CD8-positive, alpha-beta memory T cell (primary cell): ENCODE data around the gene NRAP. TPM values are rescaled to one million over a fixed set of nuclear protein-coding genes. Genes with fewer than 3 reads are reported as not detected.

Source experiments
- CTCF ChIA-PET: fragments of 350-600 bp; sonication (Branson Sonifier 250); formaldehyde crosslinking; loops from one replicate; lab custom pipeline; 2021; ENCODE audit warnings: antibody characterized with exemption; lab: Charles Lee
- POLR2A ChIA-PET: fragments of 350-600 bp; sonication (Branson Sonifier 250); formaldehyde crosslinking; loops from one replicate; lab custom pipeline; 2021; ENCODE audit warnings: antibody characterized with exemption; lab: Charles Lee
- DNase-seq, 5 donors: peaks; one replicate each; pipeline versions ENCODE4 v3.0.0 to v3.0.0-alpha.2; 2020 to 2022; ENCODE audit warnings: mixed read lengths in 1 of 5
- H3K27ac ChIP-seq: one replicate; pipeline ENCODE4 v1.7.0; 2013; ENCODE audit warnings: low read depth, mild to moderate bottlenecking, low read length, moderate library complexity
- H3K27me3 ChIP-seq: 2 replicates; pipeline ENCODE4 v1.7.0; 2013; ENCODE audit warnings: low read length, mild to moderate bottlenecking; ENCODE audit not compliant: insufficient read depth, poor library complexity, severe bottlenecking
- H3K36me3 ChIP-seq: 2 replicates; pipeline ENCODE4 v1.7.0; 2013; ENCODE audit warnings: mild to moderate bottlenecking, low read length, moderate library complexity; ENCODE audit not compliant: insufficient read depth
- H3K4me1 ChIP-seq: 2 replicates; pipeline ENCODE4 v1.7.0; 2013; ENCODE audit warnings: mild to moderate bottlenecking, low read length, moderate library complexity; ENCODE audit not compliant: insufficient read depth
- H3K4me3 ChIP-seq: 2 replicates; pipeline ENCODE4 v1.7.0; 2013; ENCODE audit warnings: mild to moderate bottlenecking, low read length
- H3K9me3 ChIP-seq: 2 replicates; pipeline ENCODE4 v1.7.0; 2013; ENCODE audit warnings: mild to moderate bottlenecking, low read length
- H3K27ac Mint-ChIP-seq, 8 donors: one replicate each; pipeline ENCODE4 v1.8.0; 2020 to 2021; ENCODE audit warnings: mixed read lengths in 8 of 8, mild to moderate bottlenecking in 6 of 8, inconsistent platforms in 3 of 8, moderate library complexity in 3 of 8
- H3K27me3 Mint-ChIP-seq, 2 donors: one replicate each; pipeline ENCODE4 v1.8.0; 2020 to 2021; ENCODE audit warnings: mixed read lengths in 2 of 2, mild to moderate bottlenecking in 1 of 2, moderate library complexity in 1 of 2
- H3K36me3 Mint-ChIP-seq, 3 donors: one replicate each; pipeline ENCODE4 v1.8.0; 2020 to 2021; ENCODE audit warnings: mixed read lengths in 3 of 3, inconsistent platforms in 1 of 3, mild to moderate bottlenecking in 1 of 3
- H3K4me1 Mint-ChIP-seq, 3 donors: one replicate each; pipeline ENCODE4 v1.8.0; 2020 to 2021; ENCODE audit warnings: mixed read lengths in 3 of 3, inconsistent platforms in 1 of 3, mild to moderate bottlenecking in 1 of 3
- H3K4me3 Mint-ChIP-seq, 7 donors: one replicate each; pipeline ENCODE4 v1.8.0; 2020 to 2021; ENCODE audit warnings: mixed read lengths in 7 of 7, mild to moderate bottlenecking in 6 of 7, moderate library complexity in 4 of 7, inconsistent platforms in 2 of 7
- H3K9me3 Mint-ChIP-seq, 5 donors: one replicate each; pipeline ENCODE4 v1.8.0; 2020 to 2022; ENCODE audit warnings: mixed read lengths in 5 of 5, mild to moderate bottlenecking in 3 of 5, moderate library complexity in 2 of 5, inconsistent platforms in 1 of 5
- polyA plus RNA-seq: library from polyadenylated mRNA; unstranded; fragments of 300-500 nt; fragmentation: Illumina TruSeq; gene quantifications from one replicate; pipeline ENCODE4 v1.2.3, GENCODE V29; 2021
- total RNA-seq, 2 experiments: library from RNA; stranded (reverse); gene quantifications; one replicate each; pipeline ENCODE4 v1.2.3, GENCODE V29; 2021

NRAP gene
- total and polyA plus RNA-seq, 3 experiments from 2014 or later, result not detected

DNA sequence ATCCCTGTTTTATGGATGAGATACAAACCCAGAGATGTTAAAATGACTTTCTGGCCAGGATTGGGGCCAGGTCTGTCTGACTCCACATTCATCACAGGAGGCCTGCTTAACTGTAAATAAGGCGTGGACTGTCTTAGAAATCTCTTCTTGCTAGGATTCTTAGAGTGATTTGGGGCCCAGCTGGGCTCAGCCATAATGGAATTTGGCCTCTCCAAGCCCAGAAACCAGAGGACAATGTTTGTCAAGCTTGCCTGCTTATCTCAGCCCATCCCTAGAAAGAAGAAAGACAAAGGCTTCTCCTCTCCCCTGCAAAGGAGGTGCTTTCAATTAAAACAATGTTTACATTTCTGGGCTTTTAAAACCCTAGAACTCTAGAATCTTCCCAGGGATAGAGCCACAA lies 108.1 kb downstream of the NRAP start:
- H3K36me3 Mint-ChIP-seq, result no peaks in the 10 kb centered on the region
- Histone ChIP-seq H3K9me3 (no peaks in the 10 kb centered on the region), H3K36me3 (no peaks in the 10 kb centered on the region), H3K27me3 (no peaks in the 10 kb centered on the region), H3K4me3 (no peak overlapping the region), H3K4me1 (no peaks in the 10 kb centered on the region), H3K27ac (no peak overlapping the region)
- H3K9me3 Mint-ChIP-seq, result no peaks in the 10 kb centered on the region
- no peak overlapping the region for H3K4me3 Mint-ChIP-seq
- H3K27ac Mint-ChIP-seq, result peak overlapping the region in 1 of 8 donors; percentile 77
- POLR2A ChIA-PET, result no interaction called here
- DNase-seq, result no peak
- H3K4me1 Mint-ChIP-seq, result peaks cover 0 to 12% (median 6%) of the 10 kb centered on the region in 3 donors
- peaks cover 12 to 55% of the 10 kb centered on the region in 2 donors for H3K27me3 Mint-ChIP-seq
- CTCF ChIA-PET, result no interaction called here

DNA sequence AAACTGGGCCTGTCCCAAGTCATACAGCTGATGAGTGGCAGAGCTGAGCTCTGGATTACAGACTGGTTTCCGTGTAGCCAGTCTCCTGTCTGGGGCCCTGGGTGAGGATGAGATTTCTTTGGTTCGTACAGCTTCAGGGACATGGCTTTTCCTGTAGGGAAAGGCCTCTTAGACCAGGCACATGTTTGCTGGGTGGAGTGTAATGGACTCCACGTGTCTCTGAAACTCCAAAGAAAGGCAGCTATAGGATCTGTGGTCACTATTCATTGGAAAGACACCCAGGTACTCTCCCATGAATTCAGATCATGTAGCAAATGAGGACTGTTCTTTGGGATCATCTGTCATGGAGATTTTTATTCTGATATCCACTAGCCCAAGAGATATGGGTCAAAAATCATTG lies 108.6 kb downstream of the NRAP start:
- H3K27ac ChIP-seq, result no peak overlapping the region
- no peak overlapping the region for H3K4me3 Mint-ChIP-seq
- CTCF ChIA-PET, result no interaction called here

DNA sequence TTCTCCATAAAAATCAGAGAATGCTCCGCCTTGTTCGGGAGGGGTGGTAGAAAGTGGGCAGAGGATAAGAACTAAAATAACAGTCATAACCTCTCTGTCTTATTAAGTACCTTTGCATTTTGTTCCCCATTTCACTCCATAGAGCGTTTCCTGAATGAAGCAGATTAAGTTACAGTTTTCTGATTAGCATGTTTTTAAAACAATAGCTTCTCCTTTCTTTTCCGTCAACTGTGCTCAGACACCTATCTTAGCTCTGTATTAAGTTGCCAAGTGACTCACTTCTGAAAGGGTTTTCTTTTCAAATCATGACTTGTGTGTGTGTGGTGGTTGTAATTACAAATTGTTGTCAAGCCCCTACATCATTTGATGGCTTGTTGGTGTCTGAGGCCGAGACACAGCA lies 109.6 kb downstream of the NRAP start:
- H3K36me3 Mint-ChIP-seq, result no peaks in the 10 kb centered on the region
- Histone ChIP-seq H3K36me3 (no peaks in the 10 kb centered on the region), H3K27me3 (no peaks in the 10 kb centered on the region), H3K27ac (no peak overlapping the region), H3K4me1 (no peaks in the 10 kb centered on the region), H3K4me3 (no peak overlapping the region), H3K9me3 (no peaks in the 10 kb centered on the region)
- H3K4me1 Mint-ChIP-seq, result peaks cover 0 to 12% (median 6%) of the 10 kb centered on the region in 3 donors
- H3K9me3 Mint-ChIP-seq, result no peaks in the 10 kb centered on the region
- DNase-seq, result no peak
- no peak overlapping the region for H3K4me3 Mint-ChIP-seq
- CTCF ChIA-PET, result interaction anchor here (2.4 kb wide), 1 partner anchor 9 kb away, joined by 9 read pairs; no protein-coding TSS in a partner anchor
- H3K27me3 Mint-ChIP-seq, result peaks cover 11 to 47% of the 10 kb centered on the region in 2 donors
- POLR2A ChIA-PET, result no interaction called here
- no peak overlapping the region for H3K27ac Mint-ChIP-seq

More for the DNA sequence above, 108.6 kb downstream of the NRAP start:
- Mint-ChIP-seq H3K4me1 (peaks cover 0 to 12% (median 6%) of the 10 kb centered on the region in 3 donors), H3K36me3 (no peaks in the 10 kb centered on the region), H3K27ac (no peak overlapping the region), H3K27me3 (peaks cover 12 to 54% of the 10 kb centered on the region in 2 donors), H3K9me3 (no peaks in the 10 kb centered on the region)
- DNase-seq, result no peak
- Histone ChIP-seq H3K4me3 (no peak overlapping the region), H3K36me3 (no peaks in the 10 kb centered on the region), H3K27me3 (no peaks in the 10 kb centered on the region), H3K4me1 (no peaks in the 10 kb centered on the region), H3K9me3 (no peaks in the 10 kb centered on the region)
- POLR2A ChIA-PET, result no interaction called here

GRCh38 chr10:113553149-113553548 lies 110.7 kb downstream of the NRAP start:
- no peaks in the 10 kb centered on the region for H3K36me3 ChIP-seq
- POLR2A ChIA-PET, result no interaction called here
- Mint-ChIP-seq H3K9me3 (no peaks in the 10 kb centered on the region), H3K27ac (no peak overlapping the region), H3K36me3 (no peaks in the 10 kb centered on the region), H3K4me1 (peaks cover 0 to 8% (median 6%) of the 10 kb centered on the region in 3 donors), H3K27me3 (peaks cover 4 to 39% of the 10 kb centered on the region in 2 donors), H3K4me3 (no peak overlapping the region)
- no peak for DNase-seq
- H3K4me3 ChIP-seq, result no peak overlapping the region
- H3K27me3 ChIP-seq, result no peaks in the 10 kb centered on the region
- H3K4me1 ChIP-seq, result no peaks in the 10 kb centered on the region
- no peaks in the 10 kb centered on the region for H3K9me3 ChIP-seq
- CTCF ChIA-PET, result interaction anchor here (2.4 kb wide), 1 partner anchor 10 kb away, joined by 9 read pairs; no protein-coding TSS in a partner anchor
- no peak overlapping the region for H3K27ac ChIP-seq

DNA sequence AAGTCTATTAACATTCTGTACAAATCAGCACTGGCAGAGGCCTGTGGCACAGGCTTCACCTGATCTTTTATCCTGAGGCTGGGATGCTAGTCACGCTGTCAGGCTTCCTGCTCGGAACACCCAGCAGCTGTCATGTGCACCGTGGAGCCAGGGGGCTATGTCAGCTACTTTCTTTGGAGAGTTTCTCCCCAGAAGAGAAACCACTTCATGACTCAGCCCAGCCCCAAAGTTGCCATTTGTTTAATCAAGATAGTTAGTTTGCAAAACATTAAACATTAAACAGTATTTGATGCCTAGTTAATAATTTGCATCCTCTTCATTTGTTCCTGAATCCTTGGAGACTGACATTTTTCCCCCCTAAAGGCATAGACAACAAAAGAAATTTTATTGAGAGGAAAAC lies 111.1 kb downstream of the NRAP start, which contains the start of gene HABP2:
Gene HABP2 (plus strand): TSS at position 353 of the 400 bp plus-strand sequence. CDS start 69 bp downstream, outside the sequence.
- Histone ChIP-seq H3K27me3 (no peaks in the 10 kb centered on the region), H3K4me1 (no peaks in the 10 kb centered on the region), H3K27ac (no peak within 1 kb of the TSS), H3K4me3 (no peak within 1 kb of the TSS), H3K36me3 (no peaks in the 10 kb centered on the region), H3K9me3 (no peaks in the 10 kb centered on the region)
- Mint-ChIP-seq H3K27me3 (peaks cover 4 to 34% of the 10 kb centered on the region in 2 donors), H3K27ac (no peak within 1 kb of the TSS), H3K4me3 (no peak within 1 kb of the TSS), H3K4me1 (peaks cover 0 to 3% (median 2%) of the 10 kb centered on the region in 3 donors), H3K9me3 (no peaks in the 10 kb centered on the region), H3K36me3 (no peaks in the 10 kb centered on the region)
- CTCF ChIA-PET, result interaction anchor here (2.4 kb wide), 1 partner anchor 11 kb away, joined by 9 read pairs; no protein-coding TSS in a partner anchor
- DNase-seq, result no peak
- POLR2A ChIA-PET, result no interaction called here

DNA sequence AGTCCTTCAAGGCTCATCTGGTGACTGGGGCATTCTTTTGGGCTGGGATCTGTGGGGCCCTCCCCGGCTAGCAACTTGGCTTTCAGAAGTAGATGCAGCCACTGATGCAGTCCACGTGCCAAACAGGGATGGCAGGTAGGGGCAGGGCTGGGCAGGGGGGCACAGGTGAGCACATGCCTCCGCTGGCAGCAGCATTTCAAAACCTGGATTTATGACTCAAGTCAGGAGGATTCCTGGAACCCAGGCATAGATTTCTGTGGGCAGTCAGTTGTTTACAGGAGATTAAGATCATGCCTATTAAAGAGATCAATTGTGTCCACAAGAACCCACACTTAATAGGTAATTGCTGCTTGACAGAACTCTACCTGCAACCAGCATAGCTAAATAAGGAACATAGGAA lies 111.8 kb downstream of the NRAP start:
- no peak overlapping the region for H3K4me3 Mint-ChIP-seq
- ChIA-PET CTCF (no interaction called here), POLR2A (no interaction called here)
- Histone ChIP-seq H3K4me3 (no peak overlapping the region), H3K4me1 (no peaks in the 10 kb centered on the region), H3K27ac (no peak overlapping the region), H3K36me3 (no peaks in the 10 kb centered on the region), H3K27me3 (no peaks in the 10 kb centered on the region), H3K9me3 (no peaks in the 10 kb centered on the region)
- no peak overlapping the region for H3K27ac Mint-ChIP-seq
- peaks cover 4 to 27% of the 10 kb centered on the region in 2 donors for H3K27me3 Mint-ChIP-seq
- H3K4me1 Mint-ChIP-seq, result no peaks in the 10 kb centered on the region
- no peak for DNase-seq
- H3K36me3 Mint-ChIP-seq, result no peaks in the 10 kb centered on the region
- H3K9me3 Mint-ChIP-seq, result no peaks in the 10 kb centered on the region

- H3K27me3 Mint-ChIP-seq, result peaks cover 6 to 25% of the 10 kb centered on the region in 2 donors
- DNase-seq, result no peak
- no peaks in the 10 kb centered on the region for H3K36me3 Mint-ChIP-seq
- ChIA-PET POLR2A (no interaction called here), CTCF (no interaction called here)
- Histone ChIP-seq H3K4me3 (no peak overlapping the region), H3K27ac (no peak overlapping the region), H3K9me3 (no peaks in the 10 kb centered on the region), H3K4me1 (no peaks in the 10 kb centered on the region), H3K27me3 (no peaks in the 10 kb centered on the region), H3K36me3 (no peaks in the 10 kb centered on the region)
- H3K9me3 Mint-ChIP-seq, result no peaks in the 10 kb centered on the region
- no peak overlapping the region for H3K4me3 Mint-ChIP-seq
- no peak overlapping the region for H3K27ac Mint-ChIP-seq
- H3K4me1 Mint-ChIP-seq, result no peaks in the 10 kb centered on the region
Observed at GRCh38 chr10:113550365-113550764, 113.5 kb downstream of the NRAP start.

DNA sequence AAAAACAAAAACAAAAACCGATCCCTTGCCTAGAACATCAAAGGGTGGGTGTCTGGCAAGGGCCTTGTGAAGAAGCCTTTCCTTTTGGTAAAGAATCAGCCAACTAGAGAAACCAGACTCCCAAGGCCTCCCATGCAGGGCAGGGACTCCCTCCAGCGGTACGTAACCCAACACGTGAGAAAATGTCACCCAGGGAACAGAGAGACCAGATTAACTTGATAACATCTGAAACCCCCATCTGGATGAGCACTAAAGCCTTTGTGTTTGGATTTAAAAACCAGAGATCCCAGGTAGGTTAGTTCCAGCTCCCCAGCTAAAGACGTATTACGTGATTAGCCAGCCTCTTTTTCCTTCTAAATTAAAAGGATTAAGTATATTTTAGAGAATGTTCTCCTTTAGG lies 114.0 kb downstream of the NRAP start:
- ChIA-PET CTCF (no interaction called here), POLR2A (no interaction called here)
- Mint-ChIP-seq H3K27ac (no peak overlapping the region), H3K4me1 (no peaks in the 10 kb centered on the region), H3K27me3 (peaks cover 6 to 25% of the 10 kb centered on the region in 2 donors), H3K36me3 (no peaks in the 10 kb centered on the region), H3K4me3 (no peak overlapping the region), H3K9me3 (no peaks in the 10 kb centered on the region)
- Histone ChIP-seq H3K9me3 (no peaks in the 10 kb centered on the region), H3K36me3 (no peaks in the 10 kb centered on the region), H3K4me1 (no peaks in the 10 kb centered on the region), H3K27ac (no peak overlapping the region), H3K27me3 (no peaks in the 10 kb centered on the region), H3K4me3 (no peak overlapping the region)
- no peak for DNase-seq
